Measurements from ENCODE around the gene NBPF4. TPM values are rescaled to one million over a fixed set of nuclear protein-coding genes. Genes with fewer than 3 reads are reported as not detected.

NBPF4 gene
- total RNA-seq, 1 donor from 2014 or later, result not detected

GRCh38 chr1:108200687-108201051, 43.2 kb downstream of the NBPF4 start:
- Mint-ChIP-seq H3K9me3 (ENCODE audit: unreplicated experiment) (peaks cover 17% of the 10 kb centered on the region), H3K4me1 (ENCODE audit: low read depth, unreplicated experiment) (peaks cover 19% of the 10 kb centered on the region), H3K27me3 (ENCODE audit: unreplicated experiment) (peaks cover 9% of the 10 kb centered on the region), H3K4me3 (ENCODE audit: unreplicated experiment) (peak overlapping the region; percentile 93), H3K36me3 (ENCODE audit: unreplicated experiment) (peaks cover 5% of the 10 kb centered on the region), H3K27ac (ENCODE audit: unreplicated experiment) (peak overlapping the region; percentile 90)
- no peak for TF ChIP-seq CTCF (IDR thresholded peaks at IDR 0.05; ENCODE audit: partially characterized antibody, unreplicated experiment)
- DNase-seq, result no peak

- peaks cover 9% of the 10 kb centered on the region for H3K27me3 Mint-ChIP-seq (ENCODE audit: unreplicated experiment)
- peak within 1 kb of the TSS; percentile 90 for H3K27ac Mint-ChIP-seq (ENCODE audit: unreplicated experiment)
- DNase-seq, result peak; percentile 88
- no peak for TF ChIP-seq CTCF (IDR thresholded peaks at IDR 0.05; ENCODE audit: partially characterized antibody, unreplicated experiment)
- H3K9me3 Mint-ChIP-seq (ENCODE audit: unreplicated experiment), result peaks cover 17% of the 10 kb centered on the region
- peak within 1 kb of the TSS; percentile 98 for H3K4me3 Mint-ChIP-seq (ENCODE audit: unreplicated experiment)
- peaks cover 19% of the 10 kb centered on the region for H3K4me1 Mint-ChIP-seq (ENCODE audit: low read depth, unreplicated experiment)
- peaks cover 6% of the 10 kb centered on the region for H3K36me3 Mint-ChIP-seq (ENCODE audit: unreplicated experiment)
Measured at GRCh38 chr1:108199781-108200686, 43.8 kb downstream of the NBPF4 start, which contains the start of gene SLC25A24. Gene SLC25A24 (minus strand): TSS chr1:108200343. CDS start chr1:108200138, 205 bp downstream.

- Mint-ChIP-seq H3K4me3 (ENCODE audit: unreplicated experiment) (peak overlapping the region; percentile 98), H3K4me1 (ENCODE audit: low read depth, unreplicated experiment) (peaks cover 19% of the 10 kb centered on the region), H3K27me3 (ENCODE audit: unreplicated experiment) (peaks cover 9% of the 10 kb centered on the region), H3K36me3 (ENCODE audit: unreplicated experiment) (peaks cover 5% of the 10 kb centered on the region), H3K9me3 (ENCODE audit: unreplicated experiment) (peaks cover 17% of the 10 kb centered on the region), H3K27ac (ENCODE audit: unreplicated experiment) (peak overlapping the region; percentile 87)
- TF ChIP-seq CTCF (IDR thresholded peaks at IDR 0.05; ENCODE audit: partially characterized antibody, unreplicated experiment), result no peak
- DNase-seq, result no peak
Measured at GRCh38 chr1:108199201-108199691, 44.6 kb downstream of the NBPF4 start.

GRCh38 chr1:108194051-108194450, 49.8 kb downstream of the NBPF4 start:
- Mint-ChIP-seq H3K4me1 (ENCODE audit: low read depth, unreplicated experiment) (peaks cover 19% of the 10 kb centered on the region), H3K4me3 (ENCODE audit: unreplicated experiment) (no peak overlapping the region), H3K36me3 (ENCODE audit: unreplicated experiment) (peaks cover 7% of the 10 kb centered on the region)

More at GRCh38 chr1:108194051-108194450, 49.8 kb downstream of the NBPF4 start:
- Mint-ChIP-seq H3K9me3 (ENCODE audit: unreplicated experiment) (peaks cover 5% of the 10 kb centered on the region), H3K27ac (ENCODE audit: unreplicated experiment) (no peak overlapping the region), H3K27me3 (ENCODE audit: unreplicated experiment) (no peaks in the 10 kb centered on the region)
- no peak for DNase-seq
- no peak for TF ChIP-seq CTCF (IDR thresholded peaks at IDR 0.05; ENCODE audit: partially characterized antibody, unreplicated experiment)

Data from glutamatergic neuron (in vitro differentiated cells).